ENCODE data around the gene HHEX.

GRCh38 chr10:92677708-92678107 lies 12.0 kb upstream of the HHEX start:
- no peak for TF ChIP-seq CTCF (IDR thresholded peaks at IDR 0.05)
- no peak for TF ChIP-seq POLR2A (IDR thresholded peaks at IDR 0.05)

Data from heart left ventricle (tissue), 13 donors.